Right lobe of liver (tissue), 4 donors: Measurements from ENCODE around the gene LDB2.

Experiments
- CTCF ChIP-seq, 4 donors: fragments of 200-600 bp in 3 of 4; fragments of 450-650 bp in 1 of 4; IDR thresholded peaks; one replicate each; pipeline versions ENCODE4 v1.5.1 to v1.8.0; 2016 to 2022; ENCODE audit warnings: antibody characterized with exemption in 4 of 4, mild to moderate bottlenecking in 2 of 4
- POLR2A ChIP-seq: fragments of 450-650 bp; IDR thresholded peaks from one replicate; pipeline ENCODE4 v1.6.1; 2017; ENCODE audit warnings: antibody characterized with exemption, mild to moderate bottlenecking
- donor health status: DM: no; HTN: no; CAD: no.
- donor health status: DM: no; HTN: no; CAD: no.
- donor health status: DM: no; HTN: yes; CAD: no.

- TF ChIP-seq CTCF (IDR thresholded peaks at IDR 0.05) (no peak), POLR2A (no peak)
Measured at GRCh38 chr4:16665942-16666551, 232.4 kb downstream of the LDB2 start.
